A549 (cell line): ENCODE data around the gene PCARE. TPM values are rescaled to one million over a fixed set of nuclear protein-coding genes. Genes with fewer than 3 reads are reported as not detected.

Experiments
- ATAC-seq, 2 experiments: fragments of 200-7000 bp in 1 of 2; fragments of >200 bp in 1 of 2; cut with Nextera tagmentation in 1 of 2; cut with Tn5 transposase in 1 of 2; 3 replicates each; pipeline versions ENCODE4 v1.8.0 to v1.9.1; 2018 to 2020; ENCODE audit warnings: mild to moderate bottlenecking in 1 of 2, moderate library complexity in 1 of 2
- CTCF ChIA-PET: fragments of 300-600 bp; sonication (Branson Sonifier 250); formaldehyde crosslinking; extraction: SDS; loops from one replicate; lab custom pipeline; 2021; ENCODE audit warnings: antibody characterized with exemption, inconsistent platforms; lab: Yijun Ruan, JAX
- POLR2A ChIA-PET: fragments of 350-600 bp; formaldehyde crosslinking; extraction: SDS; loops from one replicate; lab custom pipeline; 2021; ENCODE audit warnings: antibody characterized with exemption, inconsistent platforms; lab: Yijun Ruan, JAX
- DNase-seq, 2 experiments: peaks; one replicate each; pipeline versions ENCODE4 v3.0.0 to v3.0.0-alpha.2; 2011 to 2016; ENCODE audit warnings: low read depth in 1 of 2, low spot score in 1 of 2
- FAIRE-seq: peaks from 2 replicates; lab custom pipeline; 2011; peaks lifted over from hg19 to GRCh38; lab: Jason Lieb, UNC
- H3K27ac ChIP-seq, 2 experiments: fragments of >200 bp; sonication (Bioruptor Twin); formaldehyde crosslinking; 3 replicates each; pipeline ENCODE4 v1.5.1; 2016 to 2017
- H3K4me1 ChIP-seq: fragments of >200 bp; sonication (Bioruptor Twin); formaldehyde crosslinking; 3 replicates; pipeline ENCODE4 v1.6.1; 2016
- H3K4me2 ChIP-seq: fragments of >200 bp; sonication (Bioruptor Twin); formaldehyde crosslinking; 3 replicates; pipeline ENCODE4 v1.6.1; 2016
- H3K4me3 ChIP-seq: fragments of >200 bp; sonication (Bioruptor Twin); formaldehyde crosslinking; 3 replicates; pipeline ENCODE4 v1.5.1; 2016
- H3K9me3 ChIP-seq: fragments of >200 bp; sonication (Bioruptor Twin); formaldehyde crosslinking; 3 replicates; pipeline ENCODE4 v1.6.1; 2016
- BHLHE40 ChIP-seq: IDR thresholded peaks from 2 replicates; pipeline ENCODE4 v1.6.1; 2012; ENCODE audit warnings: low read depth, low read length, inconsistent platforms
- CEBPB ChIP-seq, 2 experiments: fragments of >200 bp in 1 of 2; sonication (Bioruptor Twin) in 1 of 2; formaldehyde crosslinking in 1 of 2; IDR thresholded peaks; 2 replicates each; pipeline ENCODE4 v1.6.1; 2012 to 2016
- EHF ChIP-seq: fragments of 250-450 bp; sonication (Bioruptor Pico); IDR thresholded peaks from 2 replicates; pipeline ENCODE4 v1.5.0; 2020; ENCODE audit warnings: mild to moderate bottlenecking
- EP300 ChIP-seq, 2 experiments: fragments of >200 bp; sonication (Bioruptor Twin); formaldehyde crosslinking; IDR thresholded peaks; 2 replicates in 1 of 2; 3 replicates in 1 of 2; pipeline ENCODE4 v1.6.1; 2016 to 2017
- ESRRA ChIP-seq: fragments of 150-350 bp; IDR thresholded peaks from 2 replicates; pipeline ENCODE4 v1.6.1; 2014; ENCODE audit warnings: mild to moderate bottlenecking, low read length, borderline replicate concordance
- FOXS1 ChIP-seq: fragments of 250-450 bp; sonication (Bioruptor Pico); IDR thresholded peaks from 2 replicates; pipeline ENCODE4 v1.5.0; 2020; ENCODE audit warnings: mild to moderate bottlenecking, moderate library complexity
- HOXA7 ChIP-seq: fragments of 250-450 bp; sonication (Bioruptor Pico); IDR thresholded peaks from 2 replicates; pipeline ENCODE4 v1.5.0; 2020; ENCODE audit warnings: mild to moderate bottlenecking, moderate library complexity
- HOXB13 ChIP-seq: fragments of 250-450 bp; sonication (Bioruptor Pico); IDR thresholded peaks from 2 replicates; pipeline ENCODE4 v1.5.0; 2020; ENCODE audit warnings: low read depth, mild to moderate bottlenecking, moderate library complexity
- NR3C1 ChIP-seq: fragments of >200 bp; sonication (Bioruptor Twin); formaldehyde crosslinking; IDR thresholded peaks from 3 replicates; pipeline ENCODE4 v1.6.1; 2017
- POLR2A ChIP-seq: IDR thresholded peaks from 2 replicates; pipeline ENCODE4 v1.6.1; 2012; ENCODE audit warnings: mild to moderate bottlenecking, low read length
- POLR2AphosphoS2 ChIP-seq: conservative IDR thresholded peaks from 2 replicates; pipeline ENCODE4 v1.6.1; 2012; ENCODE audit warnings: low read length, improper control_type of control experiment, inconsistent platforms
- RAD21 ChIP-seq, 2 experiments: fragments of >200 bp in 1 of 2; sonication (Bioruptor Twin) in 1 of 2; formaldehyde crosslinking in 1 of 2; IDR thresholded peaks in 1 of 2; conservative IDR thresholded peaks in 1 of 2; 2 replicates in 1 of 2; 3 replicates in 1 of 2; pipeline ENCODE4 v1.6.1; 2012 to 2018; ENCODE audit warnings: inconsistent platforms in 1 of 2
- RARB ChIP-seq: fragments of 250-450 bp; sonication (Bioruptor Pico); IDR thresholded peaks from 2 replicates; pipeline ENCODE4 v1.8.0; 2021; ENCODE audit warnings: mild to moderate bottlenecking, moderate library complexity
- RNF2 ChIP-seq: fragments of 200-600 bp; sonication (generic); IDR thresholded peaks from 2 replicates; pipeline ENCODE4 v1.6.1; 2016; ENCODE audit warnings: low read depth, mild to moderate bottlenecking, antibody characterized with exemption, moderate library complexity, borderline replicate concordance
- SREBF2 ChIP-seq: fragments of 450-650 bp; IDR thresholded peaks from 2 replicates; pipeline ENCODE4 v1.6.1; 2014; ENCODE audit warnings: mild to moderate bottlenecking, moderate library complexity
- TFCP2L1 ChIP-seq: fragments of 250-450 bp; sonication (Bioruptor Pico); IDR thresholded peaks from 2 replicates; pipeline ENCODE4 v1.5.0; 2021; ENCODE audit warnings: mild to moderate bottlenecking
- WGBS: methylation state at CpG from one replicate; pipeline ENCODE4 v1.1.6; 2017; ENCODE audit errors: missing lambda C conversion rate; 5-methylcytosine and 5-hydroxymethylcytosine counted together
- polyA plus RNA-seq, 4 experiments: library from polyadenylated mRNA; depleted of rRNA in 3 of 4; stranded (reverse); fragments of >200 nt; fragmentation: RNase III in 1 of 4; extraction: RNeasy Plus Mini Kit Qiagen cat#74134 plus additional on column Dnase treatment in 1 of 4; gene quantifications; 2 replicates in 3 of 4; 3 replicates in 1 of 4; pipeline ENCODE4 v1.2.3, GENCODE V29; 2011 to 2017
- TF ChIP-seq, protein P1 (sequence below): IDR thresholded peaks from 2 replicates; pipeline ENCODE4 v1.6.1; 2012
- TF ChIP-seq, protein P2 (sequence below): fragments of >200 bp; sonication (Bioruptor Twin); formaldehyde crosslinking; IDR thresholded peaks from 3 replicates; pipeline ENCODE4 v1.5.1; 2016
- TF ChIP-seq, protein P3 (sequence below): fragments of 150-350 bp; IDR thresholded peaks from 2 replicates; pipeline ENCODE4 v1.6.1; 2014; ENCODE audit warnings: low read depth, mild to moderate bottlenecking, low read length
- TF ChIP-seq, protein P4 (sequence below): fragments of 250-450 bp; sonication (Bioruptor Pico); IDR thresholded peaks from 2 replicates; pipeline ENCODE4 v1.5.0; 2021; ENCODE audit warnings: mild to moderate bottlenecking, moderate library complexity, borderline replicate concordance

The PCARE gene
- polyA plus RNA-seq, 2 of the 4 experiments (the other 2 are of a cell fraction) = not detected

DNA sequence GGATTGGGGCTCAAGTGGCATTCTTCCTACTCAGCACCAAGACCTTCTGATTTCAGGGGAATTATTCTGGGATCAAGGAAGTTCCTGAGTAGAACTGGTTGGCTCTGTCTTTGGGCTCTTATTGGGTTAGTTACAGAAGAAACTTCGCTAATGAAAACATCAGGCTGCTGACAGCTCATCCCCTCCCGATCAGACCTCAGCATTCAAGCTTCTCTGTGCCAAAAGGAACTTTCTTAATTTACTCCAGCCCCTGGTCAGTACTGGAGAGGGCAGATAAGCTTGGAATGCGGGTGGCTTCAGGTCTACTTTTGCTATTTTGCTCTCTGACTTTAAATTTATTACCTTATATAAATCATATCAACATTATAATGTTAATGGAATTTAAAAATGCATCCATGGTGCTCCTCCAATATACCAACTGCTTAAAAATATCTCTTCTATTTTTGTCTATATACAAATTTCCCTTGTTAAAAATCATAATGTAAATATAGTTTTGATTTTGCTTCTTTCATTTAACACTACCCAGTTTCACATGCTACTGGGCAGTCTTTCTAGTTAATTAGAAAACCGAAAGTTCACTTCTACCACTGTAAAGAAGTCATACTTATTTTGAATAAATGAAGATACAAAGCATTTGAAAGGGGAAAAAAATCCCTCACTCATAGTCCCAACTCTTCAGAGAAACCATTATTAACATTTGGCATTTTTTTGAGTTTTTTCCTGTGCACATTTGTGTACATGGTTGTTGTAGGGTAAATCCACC, 34.4 kb downstream of the PCARE start:
- no peak overlapping the region for H3K4me3 ChIP-seq
- ChIA-PET POLR2A (interaction anchor here (0.6 kb wide), 1 partner anchor 36 kb away, joined by 3 read pairs; no protein-coding TSS in a partner anchor), CTCF (interaction anchor here (0.8 to 1.4 kb wide), 5 partner anchors 8 to 269 kb away, joined by 3 to 4 read pairs (median 3); no protein-coding TSS in a partner anchor)
- ATAC-seq (no peak), FAIRE-seq (no peak), DNase-seq (no peak)
- H3K27ac ChIP-seq = no peak overlapping the region
- H3K9me3 ChIP-seq = no peaks in the 10 kb centered on the region
- TF ChIP-seq, protein P1, sequence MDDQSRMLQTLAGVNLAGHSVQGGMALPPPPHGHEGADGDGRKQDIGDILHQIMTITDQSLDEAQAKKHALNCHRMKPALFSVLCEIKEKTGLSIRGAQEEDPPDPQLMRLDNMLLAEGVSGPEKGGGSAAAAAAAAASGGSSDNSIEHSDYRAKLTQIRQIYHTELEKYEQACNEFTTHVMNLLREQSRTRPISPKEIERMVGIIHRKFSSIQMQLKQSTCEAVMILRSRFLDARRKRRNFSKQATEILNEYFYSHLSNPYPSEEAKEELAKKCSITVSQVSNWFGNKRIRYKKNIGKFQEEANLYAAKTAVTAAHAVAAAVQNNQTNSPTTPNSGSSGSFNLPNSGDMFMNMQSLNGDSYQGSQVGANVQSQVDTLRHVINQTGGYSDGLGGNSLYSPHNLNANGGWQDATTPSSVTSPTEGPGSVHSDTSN = no peak
- TF ChIP-seq, protein P2, sequence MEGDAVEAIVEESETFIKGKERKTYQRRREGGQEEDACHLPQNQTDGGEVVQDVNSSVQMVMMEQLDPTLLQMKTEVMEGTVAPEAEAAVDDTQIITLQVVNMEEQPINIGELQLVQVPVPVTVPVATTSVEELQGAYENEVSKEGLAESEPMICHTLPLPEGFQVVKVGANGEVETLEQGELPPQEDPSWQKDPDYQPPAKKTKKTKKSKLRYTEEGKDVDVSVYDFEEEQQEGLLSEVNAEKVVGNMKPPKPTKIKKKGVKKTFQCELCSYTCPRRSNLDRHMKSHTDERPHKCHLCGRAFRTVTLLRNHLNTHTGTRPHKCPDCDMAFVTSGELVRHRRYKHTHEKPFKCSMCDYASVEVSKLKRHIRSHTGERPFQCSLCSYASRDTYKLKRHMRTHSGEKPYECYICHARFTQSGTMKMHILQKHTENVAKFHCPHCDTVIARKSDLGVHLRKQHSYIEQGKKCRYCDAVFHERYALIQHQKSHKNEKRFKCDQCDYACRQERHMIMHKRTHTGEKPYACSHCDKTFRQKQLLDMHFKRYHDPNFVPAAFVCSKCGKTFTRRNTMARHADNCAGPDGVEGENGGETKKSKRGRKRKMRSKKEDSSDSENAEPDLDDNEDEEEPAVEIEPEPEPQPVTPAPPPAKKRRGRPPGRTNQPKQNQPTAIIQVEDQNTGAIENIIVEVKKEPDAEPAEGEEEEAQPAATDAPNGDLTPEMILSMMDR = no peak
- TF ChIP-seq, protein P3, sequence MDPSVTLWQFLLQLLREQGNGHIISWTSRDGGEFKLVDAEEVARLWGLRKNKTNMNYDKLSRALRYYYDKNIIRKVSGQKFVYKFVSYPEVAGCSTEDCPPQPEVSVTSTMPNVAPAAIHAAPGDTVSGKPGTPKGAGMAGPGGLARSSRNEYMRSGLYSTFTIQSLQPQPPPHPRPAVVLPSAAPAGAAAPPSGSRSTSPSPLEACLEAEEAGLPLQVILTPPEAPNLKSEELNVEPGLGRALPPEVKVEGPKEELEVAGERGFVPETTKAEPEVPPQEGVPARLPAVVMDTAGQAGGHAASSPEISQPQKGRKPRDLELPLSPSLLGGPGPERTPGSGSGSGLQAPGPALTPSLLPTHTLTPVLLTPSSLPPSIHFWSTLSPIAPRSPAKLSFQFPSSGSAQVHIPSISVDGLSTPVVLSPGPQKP = no peak
- TF ChIP-seq EP300 (IDR thresholded peaks at IDR 0.05) (no peak), HOXA7 (CRISPR knock-in tag) (no peak), RNF2 (no peak), HOXB13 (CRISPR knock-in tag) (no peak), BHLHE40 (no peak), RARB (CRISPR knock-in tag) (no peak), TFCP2L1 (CRISPR knock-in tag) (no peak), POLR2AphosphoS2 (no peak), SREBF2 (no peak)
- 70% methylated on average over 4 of the region's 4 CpGs for WGBS
- peaks cover 7% of the 10 kb centered on the region; the same call in 2 of the 3 replicates for H3K4me1 ChIP-seq
- no peak overlapping the region for H3K4me2 ChIP-seq

DNA sequence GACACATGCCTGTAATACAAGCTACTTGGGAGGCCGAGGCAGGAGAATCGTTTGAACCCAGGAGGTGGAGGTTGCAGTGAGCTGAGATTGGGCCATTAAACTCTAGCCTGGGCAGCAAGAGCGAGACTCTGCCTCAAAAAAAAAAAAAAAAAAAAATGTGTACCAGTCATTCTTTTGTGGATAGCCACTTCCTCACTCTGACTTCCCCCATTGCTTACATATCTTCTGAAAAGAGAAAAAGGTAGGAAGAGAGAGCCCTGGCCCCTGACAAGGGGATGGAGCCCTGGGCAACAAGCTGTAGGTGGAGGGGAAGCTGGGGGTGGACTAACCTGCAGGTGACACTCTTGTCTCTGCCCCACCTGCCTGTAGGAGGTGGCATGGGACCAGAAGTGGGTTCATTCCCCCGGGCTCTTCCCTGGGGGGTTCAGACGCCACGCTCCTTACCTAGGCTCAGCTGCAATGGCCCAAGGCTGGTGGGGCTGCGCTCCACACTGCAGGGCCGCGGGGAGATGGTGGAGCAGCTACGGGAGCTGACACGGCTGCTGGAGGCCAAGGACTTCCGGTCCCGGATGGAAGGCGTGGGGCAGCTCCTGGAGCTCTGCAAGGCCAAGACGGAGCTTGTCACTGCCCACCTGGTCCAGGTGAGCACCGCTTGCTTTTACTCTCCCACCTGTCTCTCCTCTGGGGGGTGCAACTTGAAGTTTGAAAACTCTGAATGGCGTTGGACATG, 39.1 kb downstream of the PCARE start:
- H3K9me3 ChIP-seq = no peaks in the 10 kb centered on the region
- FAIRE-seq (no peak), ATAC-seq (no peak)
- ChIA-PET CTCF (interaction anchor here (0.5 to 2.0 kb wide), 5 partner anchors 9 to 98 kb away, joined by 3 to 7 read pairs (median 3); no protein-coding TSS in a partner anchor), POLR2A (no interaction called here)
- H3K4me1 ChIP-seq = peaks cover 18% of the 10 kb centered on the region
- H3K27ac ChIP-seq = no peak overlapping the region
- H3K4me2 ChIP-seq = no peak overlapping the region
- H3K4me3 ChIP-seq = no peak overlapping the region
- no peak for TF ChIP-seq POLR2A
- TF ChIP-seq, protein P4, sequence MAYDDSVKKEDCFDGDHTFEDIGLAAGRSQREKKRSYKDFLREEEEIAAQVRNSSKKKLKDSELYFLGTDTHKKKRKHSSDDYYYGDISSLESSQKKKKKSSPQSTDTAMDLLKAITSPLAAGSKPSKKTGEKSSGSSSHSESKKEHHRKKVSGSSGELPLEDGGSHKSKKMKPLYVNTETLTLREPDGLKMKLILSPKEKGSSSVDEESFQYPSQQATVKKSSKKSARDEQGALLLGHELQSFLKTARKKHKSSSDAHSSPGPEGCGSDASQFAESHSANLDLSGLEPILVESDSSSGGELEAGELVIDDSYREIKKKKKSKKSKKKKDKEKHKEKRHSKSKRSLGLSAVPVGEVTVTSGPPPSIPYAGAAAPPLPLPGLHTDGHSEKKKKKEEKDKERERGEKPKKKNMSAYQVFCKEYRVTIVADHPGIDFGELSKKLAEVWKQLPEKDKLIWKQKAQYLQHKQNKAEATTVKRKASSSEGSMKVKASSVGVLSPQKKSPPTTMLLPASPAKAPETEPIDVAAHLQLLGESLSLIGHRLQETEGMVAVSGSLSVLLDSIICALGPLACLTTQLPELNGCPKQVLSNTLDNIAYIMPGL = no peak
- TF ChIP-seq, protein P3 = no peak
- no peak for TF ChIP-seq EHF
- no peak for TF ChIP-seq CEBPB (IDR thresholded peaks at IDR 0.05)
- TF ChIP-seq RAD21 (conservative IDR thresholded peaks at IDR 0.05 in 1 of 2, IDR thresholded peaks at IDR 0.05 in 1 of 2) = no peak
- TF ChIP-seq NR3C1 = no peak
- no peak for TF ChIP-seq ESRRA
- no peak for TF ChIP-seq FOXS1 (CRISPR knock-in tag)
- TF ChIP-seq, protein P2 = no peak
- TF ChIP-seq, all 56 proteins: peak for 0
- WGBS = 91% methylated on average over 17 of the region's 17 CpGs
- DNase-seq = no peak
